ENCODE results near the gene RGL3. TPM values are rescaled to one million over a fixed set of nuclear protein-coding genes. Genes with fewer than 3 reads are reported as not detected.

The RGL3 gene
- total and polyA plus RNA-seq, 7 donors = 1.1 to 15.5 (median 2.0) TPM

- no peak overlapping the region for H3K27ac ChIP-seq
Observed at GRCh38 chr19:11367528-11367927, 51.6 kb downstream of the RGL3 start.

GRCh38 chr19:11365557-11366117 lies 53.5 kb downstream of the RGL3 start:
- H3K9me3 ChIP-seq = no peaks in the 10 kb centered on the region
- intact Hi-C loops (cut with DNase I) = no loop called here
- H3K27ac ChIP-seq = no peak overlapping the region
- WGBS, 2 donors = 84% methylated on average over 7 of the region's 7 CpGs
- TF ChIP-seq CTCF (IDR thresholded peaks at IDR 0.05) (no peak), POLR2AphosphoS5 (IDR thresholded peaks at IDR 0.05) (no peak), POLR2A (IDR thresholded peaks at IDR 0.05) (no peak), EP300 (IDR thresholded peaks at IDR 0.05) (no peak)
- peaks cover 3 to 58% (median 19%) of the 10 kb centered on the region in 4 donors for H3K36me3 ChIP-seq
- no peaks in the 10 kb centered on the region for H3K27me3 ChIP-seq
- no peak for DNase-seq
- H3K4me3 ChIP-seq = no peak overlapping the region
- H3K4me1 ChIP-seq = no peaks in the 10 kb centered on the region

More at GRCh38 chr19:11367528-11367927, 51.6 kb downstream of the RGL3 start:
- no peak for TF ChIP-seq POLR2A (IDR thresholded peaks at IDR 0.05)
- no peak for TF ChIP-seq POLR2AphosphoS5 (IDR thresholded peaks at IDR 0.05)
- no peak for TF ChIP-seq EP300 (IDR thresholded peaks at IDR 0.05)
- TF ChIP-seq CTCF (IDR thresholded peaks at IDR 0.05) = no peak
- Histone ChIP-seq H3K9me3 (no peaks in the 10 kb centered on the region), H3K4me1 (no peaks in the 10 kb centered on the region), H3K36me3 (peaks cover 0 to 44% (median 18%) of the 10 kb centered on the region in 4 donors), H3K4me3 (no peak overlapping the region), H3K27me3 (no peaks in the 10 kb centered on the region)
- WGBS, 2 donors = 79 to 93% methylated on average over 2 of the region's 2 CpGs
- no peak for DNase-seq
- intact Hi-C loops (cut with DNase I) = no loop called here

- no peak overlapping the region for H3K27ac ChIP-seq
- TF ChIP-seq EP300 (IDR thresholded peaks at IDR 0.05) (no peak), CTCF (IDR thresholded peaks at IDR 0.05) (no peak), POLR2AphosphoS5 (IDR thresholded peaks at IDR 0.05) (no peak), POLR2A (IDR thresholded peaks at IDR 0.05) (no peak)
- intact Hi-C loops (cut with DNase I) = no loop called here
Observed at GRCh38 chr19:11364935-11365334, 54.2 kb downstream of the RGL3 start.

GRCh38 chr19:11364296-11364904 lies 54.7 kb downstream of the RGL3 start:
- H3K36me3 ChIP-seq = peaks cover 7 to 71% (median 24%) of the 10 kb centered on the region in 4 donors
- TF ChIP-seq POLR2A (IDR thresholded peaks at IDR 0.05) (no peak), EP300 (IDR thresholded peaks at IDR 0.05) (no peak), CTCF (IDR thresholded peaks at IDR 0.05) (no peak), POLR2AphosphoS5 (IDR thresholded peaks at IDR 0.05) (no peak)
- WGBS, 2 donors = 91 to 95% methylated on average over 28 of the region's 28 CpGs

More at GRCh38 chr19:11364935-11365334, 54.2 kb downstream of the RGL3 start:
- DNase-seq = no peak
- no peaks in the 10 kb centered on the region for H3K27me3 ChIP-seq
- H3K36me3 ChIP-seq = peaks cover 3 to 65% (median 22%) of the 10 kb centered on the region in 4 donors
- H3K4me3 ChIP-seq = no peak overlapping the region
- WGBS, 2 donors = 80 to 81% methylated on average over 5 of the region's 5 CpGs
- no peaks in the 10 kb centered on the region for H3K9me3 ChIP-seq
- no peaks in the 10 kb centered on the region for H3K4me1 ChIP-seq

More at GRCh38 chr19:11364296-11364904, 54.7 kb downstream of the RGL3 start:
- Histone ChIP-seq H3K4me3 (no peak overlapping the region), H3K27me3 (no peaks in the 10 kb centered on the region), H3K4me1 (no peaks in the 10 kb centered on the region), H3K9me3 (no peaks in the 10 kb centered on the region), H3K27ac (no peak overlapping the region)
- intact Hi-C loops (cut with DNase I) = no loop called here
- no peak for DNase-seq
